ENCODE data around the gene SERPINH1.

SERPINH1 gene

DNA sequence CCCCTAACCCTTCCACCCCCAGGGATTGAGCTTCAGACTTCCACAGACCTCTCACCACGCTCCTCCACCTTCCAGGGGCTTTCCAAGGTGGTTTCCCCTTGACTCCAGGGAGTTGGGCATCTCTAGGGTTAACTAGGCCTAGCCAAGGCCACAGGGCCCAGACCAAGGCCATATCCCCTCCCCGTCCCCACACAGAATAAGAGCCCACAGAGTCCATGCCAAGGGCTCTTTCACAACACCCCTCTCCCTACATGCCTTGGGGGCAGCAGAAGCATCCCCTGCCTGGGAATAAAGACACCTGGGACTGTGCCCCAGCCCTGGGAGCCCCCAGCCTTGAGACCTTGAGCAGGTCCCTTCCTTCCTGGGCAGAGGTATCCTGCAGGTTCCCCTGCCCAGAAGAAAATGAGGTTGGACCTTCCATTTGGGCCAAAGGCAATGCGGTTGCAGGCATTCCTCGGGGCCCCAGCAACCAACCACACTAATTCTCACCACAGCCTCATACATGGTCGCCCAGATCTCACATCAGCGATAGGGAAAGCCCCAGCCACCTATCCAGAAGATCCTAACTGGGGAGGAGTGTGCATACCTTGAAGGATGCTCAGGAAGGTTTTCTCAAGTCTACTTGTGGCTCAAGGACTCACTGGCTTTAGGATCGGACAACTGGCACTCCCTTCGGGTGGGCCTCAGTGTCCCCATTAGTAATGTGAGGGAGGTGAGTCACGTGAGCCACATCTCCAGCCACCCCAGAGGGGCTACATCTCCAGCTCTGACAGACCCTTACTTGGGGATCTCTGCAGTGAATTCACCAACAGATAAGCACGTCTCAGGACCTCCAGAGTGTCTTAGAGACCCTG, 38.0 kb upstream of the SERPINH1 start:
- no peaks in the 10 kb centered on the region for H3K36me3 ChIP-seq (ENCODE audit: control insufficient read depth, insufficient read depth, low read length)
- no peaks in the 10 kb centered on the region for H3K4me1 ChIP-seq (ENCODE audit: control insufficient read depth, insufficient read depth, low read length, poor library complexity, severe bottlenecking)
- 60 to 68% methylated on average over 3 to 7 of the region's 10 CpGs for WGBS, 2 experiments (ENCODE audit: insufficient coverage in 2 of 2)
- no peaks in the 10 kb centered on the region for H3K9me3 ChIP-seq (ENCODE audit: control insufficient read depth, low read length)
- no peak overlapping the region for H3K27ac ChIP-seq (ENCODE audit: low read depth, low read length, severe bottlenecking)
- H3K4me3 ChIP-seq (ENCODE audit: extremely low read depth, insufficient read depth, low read length, poor library complexity, severe bottlenecking): peak overlapping the region; percentile 64

DNA sequence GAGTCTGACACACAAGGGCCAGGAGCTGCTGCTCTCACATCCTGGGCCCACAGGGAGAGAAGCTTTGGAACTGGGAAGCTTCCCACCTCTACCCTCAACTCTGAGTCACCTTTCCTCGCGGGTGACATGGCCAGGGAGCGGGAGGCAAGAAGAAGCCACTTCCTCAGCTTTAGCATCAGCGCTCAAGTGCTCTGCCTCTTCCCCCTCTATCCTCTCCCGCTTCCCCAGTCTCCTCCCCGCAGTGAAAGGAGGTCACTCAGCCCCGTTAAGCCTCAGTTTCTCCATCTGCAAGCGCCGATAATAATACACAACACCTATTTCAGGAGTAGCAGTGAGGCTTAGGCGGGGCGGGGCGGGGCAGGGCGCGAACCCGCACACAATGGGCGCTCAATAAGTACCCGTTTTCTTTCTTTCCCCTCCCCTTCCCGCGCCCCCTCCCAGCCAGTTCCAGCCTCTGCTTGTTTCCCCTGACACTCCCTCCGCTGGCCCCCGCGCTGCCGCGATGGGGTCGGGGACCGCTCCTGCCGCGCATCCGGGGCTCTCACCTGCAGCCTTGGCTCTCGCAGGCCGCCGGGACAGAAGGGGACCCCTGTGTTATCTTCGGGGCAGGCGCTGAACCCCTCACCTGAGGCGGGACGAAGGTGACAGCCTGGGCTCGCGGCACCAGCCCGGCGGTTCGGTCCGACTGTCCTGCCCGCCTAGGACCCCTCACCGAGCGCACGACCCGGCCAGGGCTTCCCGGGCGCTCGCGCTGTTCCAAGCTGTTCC, 37.2 kb upstream of the SERPINH1 start:
- H3K27ac ChIP-seq (ENCODE audit: low read depth, low read length, severe bottlenecking): no peak overlapping the region
- H3K36me3 ChIP-seq (ENCODE audit: control insufficient read depth, insufficient read depth, low read length): no peaks in the 10 kb centered on the region
- no peaks in the 10 kb centered on the region for H3K4me1 ChIP-seq (ENCODE audit: control insufficient read depth, insufficient read depth, low read length, poor library complexity, severe bottlenecking)
- 3% methylated on average over 37 to 40 of the region's 51 CpGs for whole genome bisulfite sequencing, 2 experiments (ENCODE audit: insufficient coverage in 2 of 2)
- no peaks in the 10 kb centered on the region for H3K9me3 ChIP-seq (ENCODE audit: control insufficient read depth, low read length)
- peak overlapping the region; percentile 64 for H3K4me3 ChIP-seq (ENCODE audit: extremely low read depth, insufficient read depth, low read length, poor library complexity, severe bottlenecking)

DNA sequence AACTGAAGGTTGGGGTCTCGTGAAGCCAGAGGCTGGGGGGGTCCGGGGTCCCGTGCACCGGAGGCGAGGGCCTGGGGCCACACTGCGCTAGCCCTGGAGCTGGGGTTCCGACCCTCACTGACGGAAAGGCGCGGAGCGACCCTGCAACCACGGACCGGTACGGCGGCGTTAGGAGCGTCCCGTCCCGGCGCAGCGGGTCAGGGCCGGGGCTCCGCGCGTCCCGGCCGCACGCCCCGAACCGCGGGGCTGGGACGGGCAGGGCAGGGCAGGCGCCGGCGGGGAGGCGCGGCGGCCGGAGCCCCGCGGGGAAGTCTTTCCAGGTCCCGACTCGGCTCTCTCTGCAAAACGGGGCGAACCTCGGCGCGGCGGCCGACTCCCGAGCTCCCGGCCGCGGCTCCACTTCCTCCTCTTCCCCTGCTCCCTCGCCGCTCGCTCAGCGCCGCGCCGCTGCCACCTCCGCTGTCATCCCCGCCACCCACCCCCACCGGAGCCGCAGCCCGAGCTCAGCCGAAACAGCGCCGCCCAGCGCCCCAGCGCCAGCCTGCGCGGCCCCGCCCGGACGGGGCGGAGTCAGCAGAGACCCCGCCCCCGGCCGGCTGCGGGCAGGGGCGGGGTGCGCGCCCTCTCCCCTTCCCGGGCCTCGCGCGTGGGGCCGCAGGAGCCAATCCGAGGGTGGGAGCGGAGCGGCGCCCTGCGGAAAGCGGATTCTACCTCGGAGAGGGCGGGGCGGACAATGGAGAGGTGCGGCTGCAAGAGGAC, 36.4 kb upstream of the SERPINH1 start, which contains the start of gene GDPD5:
Gene GDPD5 (minus strand): TSS at position 509 of the 759 bp plus-strand sequence. CDS start 48,206 bp downstream, outside the sequence.
- no peaks in the 10 kb centered on the region for H3K4me1 ChIP-seq (ENCODE audit: control insufficient read depth, insufficient read depth, low read length, poor library complexity, severe bottlenecking)
- H3K9me3 ChIP-seq (ENCODE audit: control insufficient read depth, low read length): no peaks in the 10 kb centered on the region
- no peaks in the 10 kb centered on the region for H3K36me3 ChIP-seq (ENCODE audit: control insufficient read depth, insufficient read depth, low read length)
- 1% methylated on average over 57 to 60 of the region's 99 CpGs for WGBS, 2 experiments (ENCODE audit: insufficient coverage in 2 of 2)
- H3K27ac ChIP-seq (ENCODE audit: low read depth, low read length, severe bottlenecking): no peak within 1 kb of the TSS
- H3K4me3 ChIP-seq (ENCODE audit: extremely low read depth, insufficient read depth, low read length, poor library complexity, severe bottlenecking): peak within 1 kb of the TSS; percentile 64

DNA sequence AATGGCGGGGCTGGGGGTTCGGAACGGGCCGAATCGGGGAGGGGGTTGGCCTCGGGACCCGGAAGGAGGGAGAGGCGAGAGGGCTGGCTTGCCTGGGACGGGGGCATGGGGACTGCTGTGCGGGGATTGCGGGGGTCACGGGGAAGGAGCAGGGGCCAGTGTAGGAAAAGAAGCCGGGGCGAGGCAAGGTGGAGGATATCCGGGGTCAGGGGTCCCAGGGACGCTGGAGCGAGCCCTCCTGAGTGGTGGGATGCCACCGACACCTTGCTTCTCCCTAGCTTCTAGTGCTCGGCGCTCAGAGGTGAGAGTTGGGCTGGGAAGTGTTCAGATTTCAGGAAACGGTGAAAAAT, 35.9 kb upstream of the SERPINH1 start:
- H3K9me3 ChIP-seq (ENCODE audit: control insufficient read depth, low read length): no peaks in the 10 kb centered on the region
- no peaks in the 10 kb centered on the region for H3K4me1 ChIP-seq (ENCODE audit: control insufficient read depth, insufficient read depth, low read length, poor library complexity, severe bottlenecking)
- WGBS, 2 experiments (ENCODE audit: insufficient coverage in 2 of 2): 2% methylated on average over 12 to 17 of the region's 21 CpGs
- no peaks in the 10 kb centered on the region for H3K36me3 ChIP-seq (ENCODE audit: control insufficient read depth, insufficient read depth, low read length)
- H3K4me3 ChIP-seq (ENCODE audit: extremely low read depth, insufficient read depth, low read length, poor library complexity, severe bottlenecking): peak overlapping the region; percentile 64
- no peak overlapping the region for H3K27ac ChIP-seq (ENCODE audit: low read depth, low read length, severe bottlenecking)

DNA sequence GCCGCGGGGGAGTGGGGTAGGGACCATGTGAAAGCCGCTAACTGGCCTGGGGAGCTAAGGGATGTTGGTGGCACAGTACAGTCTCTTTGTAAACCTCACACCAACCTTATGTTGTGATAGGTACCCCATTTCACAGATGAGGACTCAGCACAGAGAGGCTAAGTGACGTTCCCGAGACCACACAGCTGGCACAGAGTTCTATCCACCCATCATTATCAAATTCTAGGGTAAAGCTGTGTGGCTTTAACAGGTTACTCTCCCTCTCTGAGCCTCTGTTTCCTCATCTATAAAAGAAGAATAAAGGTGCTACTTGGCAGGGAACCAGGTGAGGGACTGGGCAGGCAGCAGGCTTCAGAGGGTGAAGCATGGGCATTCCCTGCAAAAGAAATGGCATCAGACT, 34.9 kb upstream of the SERPINH1 start:
- Histone ChIP-seq H3K4me3 (ENCODE audit: extremely low read depth, insufficient read depth, low read length, poor library complexity, severe bottlenecking) (no peak overlapping the region), H3K9me3 (ENCODE audit: control insufficient read depth, low read length) (no peaks in the 10 kb centered on the region)
- 93 to 95% methylated on average over 5 of the region's 5 CpGs for WGBS, 2 experiments (ENCODE audit: insufficient coverage in 2 of 2)

DNA sequence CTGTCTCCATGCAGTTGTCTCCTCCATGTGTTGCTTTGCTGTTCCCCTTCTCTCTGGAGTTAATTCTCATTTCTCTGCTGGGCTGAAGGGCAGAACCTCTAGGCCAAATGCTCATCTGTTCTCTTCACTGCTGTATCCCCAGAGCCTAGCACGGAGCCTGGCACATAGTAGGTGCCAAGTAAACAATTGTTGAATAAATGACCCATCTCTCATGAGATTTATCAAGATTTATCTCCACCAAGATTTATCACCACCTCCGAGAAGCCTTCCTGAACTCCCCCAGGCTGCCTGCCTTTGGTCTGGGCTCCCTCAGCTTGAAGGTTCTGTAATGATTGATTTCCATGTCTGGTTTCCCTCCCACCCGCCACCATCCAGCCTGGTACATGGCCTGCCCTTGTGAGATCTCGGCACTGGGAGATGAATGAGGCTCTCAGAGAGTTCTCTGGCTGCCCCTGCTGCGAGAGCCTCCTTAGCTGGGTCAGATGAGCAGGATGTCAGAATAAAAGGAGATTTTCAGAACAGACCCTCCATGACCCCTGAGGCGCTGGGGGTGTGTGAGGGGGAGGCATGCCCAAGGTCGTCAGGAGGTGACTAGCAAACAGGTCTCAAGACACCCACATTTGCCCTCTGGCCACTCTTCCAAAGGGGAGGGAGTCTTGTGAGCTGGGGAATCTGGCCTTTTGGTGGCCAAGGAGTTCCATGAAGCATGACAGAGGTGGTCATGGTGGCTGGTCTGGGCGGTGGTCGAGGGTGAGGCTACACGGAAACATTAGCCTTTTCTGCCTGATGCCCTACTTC, 33.9 kb upstream of the SERPINH1 start:
- H3K4me3 ChIP-seq (ENCODE audit: extremely low read depth, insufficient read depth, low read length, poor library complexity, severe bottlenecking): no peak overlapping the region
- H3K27ac ChIP-seq (ENCODE audit: low read depth, low read length, severe bottlenecking): no peak overlapping the region
- H3K9me3 ChIP-seq (ENCODE audit: control insufficient read depth, low read length): no peaks in the 10 kb centered on the region
- WGBS, 2 experiments (ENCODE audit: insufficient coverage in 2 of 2): 55 to 75% methylated on average over 6 to 7 of the region's 10 CpGs
- no peaks in the 10 kb centered on the region for H3K4me1 ChIP-seq (ENCODE audit: control insufficient read depth, insufficient read depth, low read length, poor library complexity, severe bottlenecking)
- no peaks in the 10 kb centered on the region for H3K36me3 ChIP-seq (ENCODE audit: control insufficient read depth, insufficient read depth, low read length)

More for the DNA sequence above, 34.9 kb upstream of the SERPINH1 start:
- no peaks in the 10 kb centered on the region for H3K36me3 ChIP-seq (ENCODE audit: control insufficient read depth, insufficient read depth, low read length)
- no peaks in the 10 kb centered on the region for H3K4me1 ChIP-seq (ENCODE audit: control insufficient read depth, insufficient read depth, low read length, poor library complexity, severe bottlenecking)
- no peak overlapping the region for H3K27ac ChIP-seq (ENCODE audit: low read depth, low read length, severe bottlenecking)

DNA sequence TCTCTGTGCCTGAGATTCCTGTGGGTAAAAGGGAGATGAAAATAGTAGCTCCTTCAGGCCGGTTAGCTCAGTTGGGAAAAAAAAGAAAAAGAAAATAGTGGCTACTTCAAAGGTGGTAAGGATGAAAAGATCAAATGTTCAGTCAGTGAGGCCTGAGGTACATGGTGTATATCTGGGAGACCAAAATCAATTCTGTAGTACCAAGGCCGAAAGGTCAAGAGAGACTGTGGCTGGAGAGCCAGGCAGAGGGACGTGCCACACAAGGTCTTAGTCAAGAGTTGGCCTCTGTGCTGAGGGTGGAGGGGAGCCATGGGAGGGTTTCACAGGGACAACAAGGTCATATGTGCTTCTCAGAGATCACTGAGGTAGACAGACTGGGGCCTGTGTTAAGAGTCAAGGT, 31.5 kb upstream of the SERPINH1 start:
- Histone ChIP-seq H3K9me3 (ENCODE audit: control insufficient read depth, low read length) (no peaks in the 10 kb centered on the region), H3K36me3 (ENCODE audit: control insufficient read depth, insufficient read depth, low read length) (no peaks in the 10 kb centered on the region), H3K4me3 (ENCODE audit: extremely low read depth, insufficient read depth, low read length, poor library complexity, severe bottlenecking) (no peak overlapping the region), H3K4me1 (ENCODE audit: control insufficient read depth, insufficient read depth, low read length, poor library complexity, severe bottlenecking) (peaks cover 5% of the 10 kb centered on the region), H3K27ac (ENCODE audit: low read depth, low read length, severe bottlenecking) (no peak overlapping the region)
- WGBS, 2 experiments (ENCODE audit: insufficient coverage in 2 of 2): 74 to 81% methylated on average over 3 of the region's 3 CpGs

DNA sequence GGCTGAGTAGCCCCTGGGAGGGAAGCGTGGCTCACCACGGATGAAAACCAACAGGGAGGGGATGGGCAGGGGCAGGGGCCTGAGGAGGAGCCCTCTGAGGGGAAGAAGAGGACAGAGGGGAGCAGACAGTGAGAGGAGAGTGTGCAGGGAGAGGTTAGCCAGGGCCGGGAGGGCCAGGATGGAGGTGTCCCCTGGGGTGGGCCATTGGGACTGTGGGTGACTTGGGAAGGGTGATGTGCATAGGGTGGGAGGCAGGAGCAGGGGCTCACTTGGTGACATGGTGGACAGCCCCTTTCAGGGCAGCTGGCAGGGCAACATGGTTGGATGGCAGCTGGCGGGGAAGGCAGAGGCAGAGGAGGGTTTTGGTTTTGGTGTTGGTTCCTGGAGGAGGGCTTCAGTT, 30.7 kb upstream of the SERPINH1 start:
- Histone ChIP-seq H3K27ac (ENCODE audit: low read depth, low read length, severe bottlenecking) (no peak overlapping the region), H3K9me3 (ENCODE audit: control insufficient read depth, low read length) (no peaks in the 10 kb centered on the region), H3K4me3 (ENCODE audit: extremely low read depth, insufficient read depth, low read length, poor library complexity, severe bottlenecking) (no peak overlapping the region), H3K4me1 (ENCODE audit: control insufficient read depth, insufficient read depth, low read length, poor library complexity, severe bottlenecking) (peaks cover 5% of the 10 kb centered on the region), H3K36me3 (ENCODE audit: control insufficient read depth, insufficient read depth, low read length) (no peaks in the 10 kb centered on the region)
- WGBS, 2 experiments (ENCODE audit: insufficient coverage in 2 of 2): 84 to 100% methylated on average over 2 to 4 of the region's 4 CpGs

DNA sequence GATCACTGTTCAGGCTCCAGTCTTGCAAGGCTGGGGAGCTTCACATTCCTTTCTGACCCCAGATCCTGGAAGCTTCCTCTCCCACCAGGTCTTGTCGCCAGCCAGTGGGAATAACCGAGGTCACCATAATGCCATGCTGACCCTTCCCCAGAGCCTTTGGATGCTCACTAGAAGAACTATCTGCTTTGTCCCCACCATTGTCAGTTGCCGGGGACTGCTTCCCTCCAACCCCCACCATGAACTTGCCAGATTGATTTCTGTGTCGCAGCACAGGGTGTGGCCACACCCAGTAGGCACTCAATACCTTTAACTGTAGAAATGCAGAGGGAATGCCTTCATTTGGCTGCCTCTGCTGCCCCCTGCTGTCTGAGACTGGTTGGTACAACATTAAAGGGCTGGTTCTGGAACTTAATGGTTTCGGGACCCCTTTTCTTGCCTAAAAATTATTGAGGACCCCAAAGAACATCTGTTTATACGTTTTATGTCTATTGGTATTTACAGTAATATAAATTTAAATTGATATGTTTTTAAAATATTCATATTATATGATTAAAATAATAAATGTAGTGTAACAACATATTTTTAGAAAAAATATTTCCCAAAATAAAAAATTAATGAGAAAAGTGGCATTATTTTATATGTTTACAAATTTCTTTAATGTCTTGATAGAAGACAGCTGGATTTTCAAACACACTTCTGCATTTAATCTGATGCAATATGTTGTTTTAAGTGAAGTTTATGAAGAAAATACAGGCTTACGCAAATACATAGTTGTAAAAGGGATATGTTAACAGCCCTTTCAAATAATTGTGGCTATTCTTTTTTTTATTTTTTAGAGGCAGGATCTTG, 29.6 kb upstream of the SERPINH1 start:
- no peaks in the 10 kb centered on the region for H3K9me3 ChIP-seq (ENCODE audit: control insufficient read depth, low read length)
- 43 to 52% methylated on average over 5 of the region's 7 CpGs for WGBS, 2 experiments (ENCODE audit: insufficient coverage in 2 of 2)
- H3K36me3 ChIP-seq (ENCODE audit: control insufficient read depth, insufficient read depth, low read length): no peaks in the 10 kb centered on the region
- no peak overlapping the region for H3K27ac ChIP-seq (ENCODE audit: low read depth, low read length, severe bottlenecking)
- no peak overlapping the region for H3K4me3 ChIP-seq (ENCODE audit: extremely low read depth, insufficient read depth, low read length, poor library complexity, severe bottlenecking)
- H3K4me1 ChIP-seq (ENCODE audit: control insufficient read depth, insufficient read depth, low read length, poor library complexity, severe bottlenecking): peaks cover 5% of the 10 kb centered on the region
